ENCODE results near the gene RTN4RL1. TPM values are rescaled to one million over a fixed set of nuclear protein-coding genes. Genes with fewer than 3 reads are reported as not detected.

The RTN4RL1 gene
- total RNA-seq, 1 donor from 2014 or later: 4.0 TPM

- DNase-seq: no peak
- intact Hi-C loops (cut with micrococcal nuclease): no loop called here
Measured at GRCh38 chr17:1904273-1905182, 120.6 kb downstream of the RTN4RL1 start.

GRCh38 chr17:1899403-1900000 lies 125.6 kb downstream of the RTN4RL1 start:
- intact Hi-C loops (cut with micrococcal nuclease): no loop called here
- TF ChIP-seq CTCF (IDR thresholded peaks at IDR 0.05; ENCODE audit: borderline replicate concordance): no peak
- Histone ChIP-seq H3K9me3 (replicated peaks) (no peaks in the 10 kb centered on the region), H3K4me1 (peaks cover 4% of the 10 kb centered on the region), H3K4me3 (no peak overlapping the region), H3K27ac (replicated peaks) (no peak overlapping the region), H3K36me3 (peaks cover 45% of the 10 kb centered on the region), H3K27me3 (ENCODE audit: low read depth) (no peaks in the 10 kb centered on the region)
- DNase-seq: no peak

More at GRCh38 chr17:1904273-1905182, 120.6 kb downstream of the RTN4RL1 start:
- H3K27me3 ChIP-seq (ENCODE audit: low read depth): peaks cover 25% of the 10 kb centered on the region
- H3K9me3 ChIP-seq (replicated peaks): no peaks in the 10 kb centered on the region
- no peaks in the 10 kb centered on the region for H3K36me3 ChIP-seq
- no peak overlapping the region for H3K4me3 ChIP-seq
- peaks cover 33% of the 10 kb centered on the region for H3K4me1 ChIP-seq
- peak overlapping the region; percentile 56 for H3K27ac ChIP-seq (replicated peaks)
- TF ChIP-seq CTCF (IDR thresholded peaks at IDR 0.05; ENCODE audit: borderline replicate concordance): no peak

- DNase-seq: no peak
- peaks cover 51% of the 10 kb centered on the region for H3K36me3 ChIP-seq
- H3K9me3 ChIP-seq (replicated peaks): no peaks in the 10 kb centered on the region
- intact Hi-C loops (cut with micrococcal nuclease): no loop called here
- H3K27me3 ChIP-seq (ENCODE audit: low read depth): no peaks in the 10 kb centered on the region
- no peak overlapping the region for H3K4me3 ChIP-seq
- H3K27ac ChIP-seq (replicated peaks): no peak overlapping the region
- TF ChIP-seq CTCF (IDR thresholded peaks at IDR 0.05; ENCODE audit: borderline replicate concordance): no peak
- no peaks in the 10 kb centered on the region for H3K4me1 ChIP-seq
Measured at GRCh38 chr17:1898872-1899271, 126.3 kb downstream of the RTN4RL1 start.

GRCh38 chr17:1898332-1898731 lies 126.8 kb downstream of the RTN4RL1 start:
- intact Hi-C loops (cut with micrococcal nuclease): no loop called here
- no peak for TF ChIP-seq CTCF (IDR thresholded peaks at IDR 0.05; ENCODE audit: borderline replicate concordance)
- no peak overlapping the region for H3K4me3 ChIP-seq
- H3K27ac ChIP-seq (replicated peaks): no peak overlapping the region
- no peaks in the 10 kb centered on the region for H3K9me3 ChIP-seq (replicated peaks)
- H3K36me3 ChIP-seq: peaks cover 54% of the 10 kb centered on the region
- no peaks in the 10 kb centered on the region for H3K27me3 ChIP-seq (ENCODE audit: low read depth)
- no peaks in the 10 kb centered on the region for H3K4me1 ChIP-seq
- no peak for DNase-seq

- TF ChIP-seq CTCF (IDR thresholded peaks at IDR 0.05; ENCODE audit: borderline replicate concordance): no peak
- intact Hi-C loops (cut with micrococcal nuclease): no loop called here
- Histone ChIP-seq H3K27me3 (ENCODE audit: low read depth) (no peaks in the 10 kb centered on the region), H3K9me3 (replicated peaks) (no peaks in the 10 kb centered on the region), H3K4me3 (no peak overlapping the region), H3K4me1 (no peaks in the 10 kb centered on the region), H3K27ac (replicated peaks) (no peak overlapping the region), H3K36me3 (peaks cover 61% of the 10 kb centered on the region)
- DNase-seq: no peak
Measured at GRCh38 chr17:1897105-1897656, 128.0 kb downstream of the RTN4RL1 start.
